Smooth muscle cell (in vitro differentiated cells): ENCODE data around the gene RARRES2. TPM values are rescaled to one million over a fixed set of nuclear protein-coding genes. Genes with fewer than 3 reads are reported as not detected.

ENCODE experiments used
- DNase-seq: peaks from one replicate; lab custom pipeline; 2025; ENCODE audit not compliant: unreplicated experiment; lab: John Stamatoyannopoulos, UW
- H2AFZ ChIP-seq: fragments of 200-600 bp; sonication (generic); 2 replicates; pipeline ENCODE4 v1.6.0; 2016; ENCODE audit warnings: antibody characterized with exemption, low read depth, mild to moderate bottlenecking
- H3F3A ChIP-seq: fragments of 200-600 bp; sonication (generic); 2 replicates; pipeline ENCODE4 v1.6.0; 2017; ENCODE audit warnings: antibody characterized with exemption, low read depth
- H3K27ac ChIP-seq: fragments of 200-600 bp; sonication (generic); 2 replicates; pipeline ENCODE4 v1.5.1; 2016; ENCODE audit warnings: low read depth, mild to moderate bottlenecking
- H3K27me3 ChIP-seq: fragments of 200-600 bp; sonication (generic); 2 replicates; pipeline ENCODE4 v1.6.1; 2016; ENCODE audit warnings: low read depth, mild to moderate bottlenecking
- H3K36me3 ChIP-seq: fragments of 200-600 bp; sonication (generic); 2 replicates; pipeline ENCODE4 v1.5.1; 2016; ENCODE audit warnings: low read depth
- H3K4me1 ChIP-seq: fragments of 200-600 bp; sonication (generic); 2 replicates; pipeline ENCODE4 v1.5.1; 2016; ENCODE audit warnings: low read depth
- H3K4me2 ChIP-seq: fragments of 200-600 bp; sonication (generic); 2 replicates; pipeline ENCODE4 v1.6.0; 2016; ENCODE audit warnings: mild to moderate bottlenecking
- H3K4me3 ChIP-seq: fragments of 200-600 bp; sonication (generic); 2 replicates; pipeline ENCODE4 v1.5.1; 2016; ENCODE audit warnings: mild to moderate bottlenecking
- H3K79me2 ChIP-seq: fragments of 200-600 bp; sonication (generic); 2 replicates; pipeline ENCODE4 v1.6.0; 2016; ENCODE audit warnings: low read depth, mild to moderate bottlenecking
- H3K9ac ChIP-seq: fragments of 200-600 bp; sonication (generic); 2 replicates; pipeline ENCODE4 v1.6.0; 2016; ENCODE audit warnings: low read depth
- H3K9me3 ChIP-seq: fragments of 200-600 bp; sonication (generic); replicated peaks from 2 replicates; pipeline ENCODE4 v1.5.1; 2016; ENCODE audit warnings: low read depth
- H4K20me1 ChIP-seq: fragments of 200-600 bp; sonication (generic); 2 replicates; pipeline ENCODE4 v1.6.0; 2016; ENCODE audit warnings: low read depth
- CTCF ChIP-seq: fragments of 200-600 bp; sonication (generic); IDR thresholded peaks from 2 replicates; pipeline ENCODE4 v1.5.1; 2017; ENCODE audit warnings: borderline replicate concordance, mild to moderate bottlenecking, antibody characterized with exemption; ENCODE audit not compliant: insufficient read depth, poor library complexity, severe bottlenecking
- WGBS: methylation state at CpG from one replicate; pipeline ENCODE4 v1.1.7; 2016; ENCODE audit warnings: low lambda C conversion rate; 5-methylcytosine and 5-hydroxymethylcytosine counted together
- polyA plus RNA-seq: library from polyadenylated mRNA; unstranded; fragments of >200 nt; fragmentation: Nextera tagmentation; extraction: Ambion mirVana; gene quantifications from 2 replicates; pipeline ENCODE4 v1.2.1, GENCODE V29; 2016
- total RNA-seq: library from RNA; depleted of rRNA; stranded (reverse); fragments of >200 nt; gene quantifications from 2 replicates; pipeline ENCODE4 v1.2.3, GENCODE V29; 2014

Gene RARRES2
- total and polyA plus RNA-seq, 2 experiments from 2014 or later, result 23.6 to 31.8 TPM

DNA sequence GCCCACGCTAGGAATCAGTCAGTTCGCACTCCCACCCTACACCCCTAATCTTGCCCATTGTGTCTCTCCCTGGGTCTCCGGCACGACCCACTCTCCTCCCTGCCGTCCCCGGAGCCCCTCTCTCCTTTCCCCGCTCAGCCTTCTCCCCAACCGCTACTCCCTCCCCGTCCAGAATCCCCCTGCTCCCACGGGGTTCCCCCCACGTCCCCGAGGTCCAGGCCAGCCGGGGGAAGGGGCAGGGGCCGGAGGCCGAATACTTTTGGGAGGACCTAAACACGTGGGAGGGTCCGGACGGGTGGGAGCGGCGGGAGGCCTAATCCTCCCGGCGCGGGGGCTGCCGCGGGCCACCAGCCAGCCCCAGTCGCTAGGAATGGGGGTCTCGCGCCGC lies 560 bp downstream of the RARRES2 start:
- Histone ChIP-seq H3K36me3 (no peaks in the 10 kb centered on the region), H3F3A (no peaks in the 10 kb centered on the region), H3K4me3 (peak overlapping the region; percentile 48), H3K9ac (no peak overlapping the region), H3K27ac (no peak overlapping the region), H3K79me2 (no peaks in the 10 kb centered on the region), H2AFZ (peak overlapping the region; percentile 58), H3K27me3 (peaks cover 29% of the 10 kb centered on the region), H3K4me1 (peaks cover 16% of the 10 kb centered on the region), H3K9me3 (no peaks in the 10 kb centered on the region), H3K4me2 (peak overlapping the region; percentile 87), H4K20me1 (no peaks in the 10 kb centered on the region)
- WGBS, result 5% methylated on average over 13 of the region's 29 CpGs
- TF ChIP-seq CTCF, result no peak
- DNase-seq, result no peak

DNA sequence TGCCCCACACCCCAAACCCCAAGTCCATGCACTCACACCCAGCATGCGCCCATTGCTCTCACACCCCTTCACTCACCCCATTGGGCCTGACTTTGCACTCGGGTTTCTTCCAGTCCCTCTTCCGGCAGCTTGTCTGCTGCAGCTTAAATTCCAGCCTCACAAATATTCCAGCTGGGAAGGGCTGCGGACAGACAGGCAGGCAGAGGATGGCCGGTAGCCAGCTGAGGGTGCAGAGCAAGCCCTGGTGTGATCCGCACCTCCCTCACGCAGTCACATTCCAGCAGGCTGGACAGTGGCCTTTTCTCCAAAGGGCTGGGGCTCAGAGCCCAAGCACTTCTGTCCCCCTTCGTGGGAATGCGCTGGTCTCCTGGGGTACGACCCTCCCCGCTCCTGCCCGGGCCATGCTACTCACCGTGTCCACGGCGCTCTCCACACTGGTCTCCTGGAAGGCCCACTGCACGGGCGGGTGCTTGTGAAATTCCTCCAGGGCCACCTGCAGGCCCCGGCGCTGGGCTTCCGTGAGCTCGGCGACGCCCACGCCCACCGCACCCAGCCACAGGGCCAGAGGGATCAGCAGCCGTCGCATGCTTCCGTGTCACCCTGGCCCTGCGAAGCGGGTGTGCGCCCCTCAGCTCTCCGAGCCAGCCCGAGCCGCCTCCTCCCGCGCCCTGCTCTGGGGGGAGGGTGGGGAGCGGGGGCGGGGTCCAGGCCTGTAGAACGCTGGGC lies 1.2 kb downstream of the RARRES2 start:
- Histone ChIP-seq H3K4me3 (peak overlapping the region; percentile 48), H3K4me2 (peak overlapping the region; percentile 87), H3F3A (no peaks in the 10 kb centered on the region), H3K9ac (no peak overlapping the region), H3K27me3 (peaks cover 29% of the 10 kb centered on the region), H3K27ac (no peak overlapping the region), H3K4me1 (peaks cover 18% of the 10 kb centered on the region), H3K36me3 (no peaks in the 10 kb centered on the region), H4K20me1 (no peaks in the 10 kb centered on the region), H2AFZ (no peak overlapping the region), H3K79me2 (no peaks in the 10 kb centered on the region), H3K9me3 (no peaks in the 10 kb centered on the region)
- no peak for DNase-seq
- WGBS, result 15% methylated on average over 23 of the region's 39 CpGs
- no peak for TF ChIP-seq CTCF

- Histone ChIP-seq H3K4me2 (no peak overlapping the region), H3K9me3 (no peaks in the 10 kb centered on the region), H3K4me3 (no peak overlapping the region), H3K27me3 (peaks cover 29% of the 10 kb centered on the region), H2AFZ (no peak overlapping the region), H3K79me2 (no peaks in the 10 kb centered on the region), H3K27ac (no peak overlapping the region), H3K36me3 (no peaks in the 10 kb centered on the region), H3K4me1 (peaks cover 19% of the 10 kb centered on the region), H4K20me1 (no peaks in the 10 kb centered on the region), H3K9ac (no peak overlapping the region), H3F3A (no peaks in the 10 kb centered on the region)
- no peak for DNase-seq
- no peak for TF ChIP-seq CTCF
- WGBS, result 70% methylated on average over 9 of the region's 9 CpGs
These were observed 2.0 kb downstream of the RARRES2 start for GRCh38 chr7:150339409-150339809.

GRCh38 chr7:150338166-150338829 lies 3.1 kb downstream of the RARRES2 start:
- Histone ChIP-seq H3K9ac (no peak overlapping the region), H3F3A (no peaks in the 10 kb centered on the region), H3K9me3 (no peaks in the 10 kb centered on the region), H3K36me3 (no peaks in the 10 kb centered on the region), H4K20me1 (no peaks in the 10 kb centered on the region), H3K27ac (no peak overlapping the region), H3K4me1 (peaks cover 19% of the 10 kb centered on the region), H3K4me3 (no peak overlapping the region), H2AFZ (no peak overlapping the region), H3K79me2 (no peaks in the 10 kb centered on the region), H3K4me2 (no peak overlapping the region), H3K27me3 (peaks cover 29% of the 10 kb centered on the region)
- no peak for DNase-seq
- TF ChIP-seq CTCF, result no peak
- 88% methylated on average over 11 of the region's 11 CpGs for WGBS
